M059J (cell line): ENCODE results near the gene ELF1. TPM values are rescaled to one million over a fixed set of nuclear protein-coding genes. Genes with fewer than 3 reads are reported as not detected.
A peak's percentile ranks its signal among the peaks of the same experiment; 100 is the strongest.

Experiments used
- DNase-seq: peaks from one replicate; pipeline ENCODE4 v3.0.0-alpha.2; 2012; ENCODE audit warnings: low read depth
- total RNA-seq: library from RNA; depleted of rRNA; stranded (reverse); fragments of >200 nt; shearing (Covaris generic); gene quantifications from 2 replicates; pipeline ENCODE4 v1.2.3, GENCODE V29; 2014; rRNA removed

The ELF1 gene
- total RNA-seq: 18.9 and 26.6 TPM in 2 replicates

- peak; percentile 73 for DNase-seq
These were observed at the start of gene ELF1 for GRCh38 chr13:41019011-41019487. Gene ELF1, minus strand, starts transcription at chr13:41019316. Its CDS starts 37,262 bp downstream, at chr13:40982054.

- DNase-seq: peak; percentile 73
These were observed 46.0 kb upstream of the ELF1 start for GRCh38 chr13:41065078-41065477.

GRCh38 chr13:41064493-41064892 is 45.4 kb upstream of the ELF1 start:
- peak; percentile 90 for DNase-seq

- DNase-seq: peak; percentile 68
These were observed 43.1 kb upstream of the ELF1 start for GRCh38 chr13:41061914-41062837.

GRCh38 chr13:41061075-41061913 is 42.2 kb upstream of the ELF1 start, which contains the start of gene WBP4:
Gene WBP4, plus strand, starts transcription at chr13:41061509. Its CDS starts 165 bp downstream, at chr13:41061674.
- peak; percentile 92 for DNase-seq

GRCh38 chr13:41060724-41061074 is 41.6 kb upstream of the ELF1 start:
- DNase-seq: peak; percentile 74

GRCh38 chr13:41060082-41060723 is 41.1 kb upstream of the ELF1 start:
- DNase-seq: peak; percentile 86

- DNase-seq: no peak
These were observed 40.5 kb upstream of the ELF1 start for GRCh38 chr13:41059456-41060081.

- DNase-seq: no peak
These were observed 39.4 kb upstream of the ELF1 start for GRCh38 chr13:41058295-41059070.

- DNase-seq: no peak
These were observed 38.0 kb upstream of the ELF1 start for GRCh38 chr13:41056826-41057711.

GRCh38 chr13:41056194-41056593 is 37.1 kb upstream of the ELF1 start:
- DNase-seq: no peak

GRCh38 chr13:41054919-41055619 is 36.0 kb upstream of the ELF1 start:
- peak; percentile 26 for DNase-seq

- DNase-seq: peak; percentile 83
These were observed 35.2 kb upstream of the ELF1 start for GRCh38 chr13:41054212-41054877.

GRCh38 chr13:41053384-41053826 is 34.3 kb upstream of the ELF1 start:
- DNase-seq: peak; percentile 30

GRCh38 chr13:41052441-41052840 is 33.3 kb upstream of the ELF1 start:
- DNase-seq: no peak

GRCh38 chr13:41049480-41050440 is 30.6 kb upstream of the ELF1 start:
- no peak for DNase-seq

- no peak for DNase-seq
These were observed 29.5 kb upstream of the ELF1 start for GRCh38 chr13:41048640-41049039.
